ENCODE measurements around the gene LRRC58. TPM values are rescaled to one million over a fixed set of nuclear protein-coding genes. Genes with fewer than 3 reads are reported as not detected.

The LRRC58 gene
- total RNA-seq, 2 donors from 2014 or later, result 12.0 to 13.6 TPM

DNA sequence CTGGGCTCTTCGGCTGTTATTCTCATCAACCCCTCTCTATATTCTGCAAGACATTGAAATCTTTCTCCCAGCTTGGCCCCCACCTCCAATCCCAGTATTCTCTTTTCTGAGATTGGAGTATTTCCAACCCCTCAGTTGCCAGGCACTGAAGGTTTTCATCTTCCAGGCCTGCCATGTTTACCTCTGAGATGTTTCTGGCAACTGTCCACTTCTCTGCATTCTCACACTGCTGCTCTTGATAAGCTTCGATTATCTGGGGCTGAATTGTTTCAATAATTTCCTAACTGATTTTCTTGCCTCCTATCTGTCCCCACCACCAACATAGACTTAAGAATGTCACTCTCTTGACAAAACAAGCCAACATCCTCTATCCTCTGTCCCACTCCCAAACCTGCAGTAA, 62.7 kb downstream of the LRRC58 start:
- intact Hi-C loops (cut with DNase I), result no loop called here
- no peak for DNase-seq

GRCh38 chr3:120285508-120285841, 63.7 kb downstream of the LRRC58 start:
- no peak for ATAC-seq
- DNase-seq, result no peak
- intact Hi-C loops (cut with DNase I), result no loop called here

More for the DNA sequence above, 62.7 kb downstream of the LRRC58 start:
- no peak for ATAC-seq

DNA sequence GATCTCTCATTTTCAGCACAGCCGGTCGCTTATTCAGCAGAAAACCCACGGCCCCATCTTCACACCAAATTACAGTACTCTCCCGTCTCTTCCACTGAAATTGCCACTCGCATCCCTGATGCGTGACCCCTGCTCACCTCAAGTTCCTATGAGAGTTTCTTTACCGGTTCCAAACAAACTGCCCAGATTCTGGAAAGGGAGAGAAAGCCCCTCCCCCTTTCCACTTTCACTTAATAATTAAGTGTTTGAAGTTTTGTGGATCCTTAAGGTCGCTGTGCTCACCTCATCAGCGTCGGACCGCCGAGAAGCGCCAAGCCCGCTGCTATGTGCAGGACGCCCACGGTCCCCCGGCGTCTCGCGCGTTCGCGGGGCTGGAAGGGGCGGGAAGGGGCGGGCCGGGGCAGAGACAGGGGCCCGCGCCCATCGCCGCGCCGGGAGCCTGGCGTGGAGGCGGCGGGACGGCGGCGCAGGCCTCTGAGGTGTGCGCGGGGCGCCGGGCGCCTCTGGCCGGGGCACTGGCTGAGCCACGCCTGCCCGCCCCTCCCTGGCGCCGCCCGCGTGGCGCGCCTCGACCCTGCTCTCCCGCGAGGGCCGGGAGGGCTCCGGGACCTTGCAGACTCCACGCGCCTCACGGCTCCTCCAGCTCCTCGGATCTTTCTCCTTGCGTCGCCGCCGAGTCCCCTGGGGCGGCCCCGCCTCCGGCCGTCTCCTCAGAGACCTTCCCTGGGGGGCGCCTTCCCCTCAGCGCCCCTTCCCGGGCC, 64.2 kb downstream of the LRRC58 start, which contains the start of gene GPR156:
GPR156 (minus strand) TSS at position 476 of the 761 bp plus-strand sequence. CDS start 41,124 bp downstream, outside the sequence.
- ATAC-seq, result peak; percentile 85 to 90
- no peak for DNase-seq
- intact Hi-C loops (cut with DNase I), result no loop called here

GRCh38 chr3:120281261-120281660, 67.9 kb downstream of the LRRC58 start:
- DNase-seq, result no peak
- intact Hi-C loops (cut with DNase I), result no loop called here
- ATAC-seq, result no peak

- no peak for ATAC-seq
- intact Hi-C loops (cut with DNase I), result no loop called here
- DNase-seq, result no peak
Observed at GRCh38 chr3:120280566-120280965, 68.6 kb downstream of the LRRC58 start.

DNA sequence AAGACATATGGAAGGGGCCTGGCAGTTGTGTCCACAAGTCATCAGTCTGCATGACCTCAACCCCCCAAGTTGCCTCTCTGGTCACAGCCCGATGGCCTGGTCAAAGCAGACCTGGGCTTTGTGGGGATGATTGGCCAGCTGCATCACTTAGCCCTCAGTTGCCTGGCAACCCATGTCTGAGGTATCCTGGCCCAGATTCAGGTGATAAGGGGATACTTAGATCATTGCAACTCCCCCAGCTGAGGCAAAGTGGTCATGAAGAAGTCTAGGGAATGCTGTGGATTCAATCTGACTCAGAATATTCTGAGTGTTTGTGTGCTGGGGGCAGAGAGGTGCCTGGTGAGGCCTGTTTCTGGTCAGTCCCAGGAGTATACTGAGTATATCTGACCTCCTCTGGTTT, 69.1 kb downstream of the LRRC58 start:
- no peak for DNase-seq
- intact Hi-C loops (cut with DNase I), result no loop called here
- ATAC-seq, result no peak

GRCh38 chr3:120276767-120277166, 72.4 kb downstream of the LRRC58 start:
- ATAC-seq (no peak), DNase-seq (no peak)
- intact Hi-C loops (cut with DNase I), result no loop called here

GRCh38 chr3:120275618-120276017, 73.5 kb downstream of the LRRC58 start:
- intact Hi-C loops (cut with DNase I), result no loop called here
- no peak for DNase-seq

DNA sequence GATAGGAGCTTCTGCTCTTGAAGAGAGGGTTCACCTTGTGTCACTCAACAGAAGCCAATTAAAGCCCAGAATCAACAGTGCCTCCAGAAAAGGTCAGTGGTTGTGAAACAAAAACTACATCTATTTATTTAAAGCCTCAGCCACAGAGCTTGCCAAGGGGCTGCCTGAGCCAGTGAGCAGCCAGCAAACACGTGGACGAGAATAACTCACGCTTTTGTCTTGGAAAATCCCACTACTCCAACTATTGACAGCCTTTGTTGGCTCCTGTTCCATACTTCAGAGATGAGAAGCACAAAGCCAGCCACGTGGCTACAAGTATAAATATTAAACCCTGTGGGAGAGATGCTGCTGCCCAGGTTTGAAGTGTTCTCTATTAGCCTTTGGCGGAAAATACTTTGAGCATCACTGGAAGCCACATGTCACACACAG, 74.4 kb downstream of the LRRC58 start:
- intact Hi-C loops (cut with DNase I), result no loop called here
- ATAC-seq (peak in 1 of 2 donors; percentile 57), DNase-seq (peak; percentile 36)

More at GRCh38 chr3:120275618-120276017, 73.5 kb downstream of the LRRC58 start:
- no peak for ATAC-seq

Other genes starting within 250 kb of the LRRC58 start
- under 1 TPM; 0.21 to 0.29 TPM for gene GPR156, start 64.1 kb downstream of the LRRC58 start, total RNA-seq
- gene FSTL1, start 101.6 kb upstream of the LRRC58 start, total RNA-seq, result 100 to 1,000 TPM; 376 to 503 TPM
- 100 to 1,000 TPM; 285 to 331 TPM for gene NDUFB4, start 247.0 kb upstream of the LRRC58 start, total RNA-seq

Data from left cardiac atrium (tissue), 4 donors.